ENCODE data around the gene SMPD3. TPM values are rescaled to one million over a fixed set of nuclear protein-coding genes. Genes with fewer than 3 reads are reported as not detected.

Gene SMPD3
- total RNA-seq, 2 donors from 2014 or later: 1.3 to 2.2 TPM

- no peak for ATAC-seq
- intact Hi-C loops (cut with DNase I): loop anchor here (10.0 kb wide), 2 partner anchors 109 to 119 kb away; no protein-coding TSS in a partner anchor
- no peak for DNase-seq
Measured at GRCh38 chr16:68395815-68396214, 52.5 kb downstream of the SMPD3 start.

- ATAC-seq: no peak
- DNase-seq: no peak
- intact Hi-C loops (cut with DNase I): loop anchor here (10.0 kb wide), 2 partner anchors 110 to 120 kb away; no protein-coding TSS in a partner anchor
Measured at GRCh38 chr16:68395167-68395786, 53.0 kb downstream of the SMPD3 start.

- DNase-seq: no peak
- no peak for ATAC-seq
- intact Hi-C loops (cut with DNase I): loop anchor here (10.0 kb wide), 2 partner anchors 111 to 121 kb away; no protein-coding TSS in a partner anchor
Measured at GRCh38 chr16:68393333-68393732, 55.0 kb downstream of the SMPD3 start.

GRCh38 chr16:68389750-68390371, 58.4 kb downstream of the SMPD3 start:
- ATAC-seq (no peak), DNase-seq (no peak)
- intact Hi-C loops (cut with DNase I): loop anchor here (10.0 kb wide), 2 partner anchors 115 to 125 kb away; no protein-coding TSS in a partner anchor

GRCh38 chr16:68389006-68389405, 59.3 kb downstream of the SMPD3 start:
- intact Hi-C loops (cut with DNase I): no loop called here
- ATAC-seq (no peak), DNase-seq (no peak)

GRCh38 chr16:68388124-68388523, 60.2 kb downstream of the SMPD3 start:
- DNase-seq (no peak), ATAC-seq (no peak)
- intact Hi-C loops (cut with DNase I): no loop called here

- intact Hi-C loops (cut with DNase I): no loop called here
- DNase-seq: no peak
- peak in 1 of 2 donors; percentile 39 for ATAC-seq
Measured at GRCh38 chr16:68387301-68387700, 61.0 kb downstream of the SMPD3 start.

GRCh38 chr16:68386628-68387027, 61.7 kb downstream of the SMPD3 start:
- DNase-seq (no peak), ATAC-seq (no peak)
- intact Hi-C loops (cut with DNase I): no loop called here

- intact Hi-C loops (cut with DNase I): no loop called here
- ATAC-seq (no peak), DNase-seq (no peak)
Measured at GRCh38 chr16:68385371-68385770, 62.9 kb downstream of the SMPD3 start.

- intact Hi-C loops (cut with DNase I): no loop called here
- DNase-seq: no peak
- ATAC-seq: peak in 1 of 2 donors; percentile 10
Measured at GRCh38 chr16:68384288-68385161, 63.8 kb downstream of the SMPD3 start.

GRCh38 chr16:68383858-68384257, 64.5 kb downstream of the SMPD3 start:
- intact Hi-C loops (cut with DNase I): no loop called here
- DNase-seq (no peak), ATAC-seq (no peak)

- ATAC-seq (no peak), DNase-seq (no peak)
- intact Hi-C loops (cut with DNase I): no loop called here
Measured at GRCh38 chr16:68382296-68382718, 66.0 kb downstream of the SMPD3 start.

GRCh38 chr16:68381363-68381724, 67.0 kb downstream of the SMPD3 start:
- DNase-seq (no peak), ATAC-seq (no peak)
- intact Hi-C loops (cut with DNase I): no loop called here

GRCh38 chr16:68380676-68381362, 67.5 kb downstream of the SMPD3 start:
- DNase-seq (no peak), ATAC-seq (no peak)
- intact Hi-C loops (cut with DNase I): no loop called here

- intact Hi-C loops (cut with DNase I): no loop called here
- DNase-seq (no peak), ATAC-seq (no peak)
Measured at GRCh38 chr16:68380348-68380670, 68.0 kb downstream of the SMPD3 start.

- intact Hi-C loops (cut with DNase I): no loop called here
- DNase-seq: no peak
- ATAC-seq: no peak
Measured at GRCh38 chr16:68379472-68380347, 68.6 kb downstream of the SMPD3 start.

- DNase-seq (no peak), ATAC-seq (no peak)
- intact Hi-C loops (cut with DNase I): no loop called here
Measured at GRCh38 chr16:68378436-68379415, 69.6 kb downstream of the SMPD3 start.

Measured in left cardiac atrium (tissue), 4 donors.